CD4-positive, CD25-positive, alpha-beta regulatory T cell (primary cell): ENCODE measurements around the gene SLU7. TPM values are rescaled to one million over a fixed set of nuclear protein-coding genes. Genes with fewer than 3 reads are reported as not detected.

Experiments used
- ATAC-seq, 2 donors: fragments of 150-1000 bp; cut with Tn5 transposase; one replicate each; pipeline ENCODE4 v1.10.0; 2021; ENCODE audit warnings: low read depth in 2 of 2, moderate number of reproducible peaks in 2 of 2, moderate library complexity in 1 of 2
- DNase-seq, 3 donors: peaks; one replicate each; pipeline versions ENCODE4 v3.0.0 to v3.0.0-alpha.2; 2012 to 2022; ENCODE audit warnings: mixed read lengths in 1 of 3
- H3K27ac ChIP-seq: one replicate; pipeline ENCODE4 v1.7.0; 2013; ENCODE audit warnings: mild to moderate bottlenecking, low read length; ENCODE audit not compliant: insufficient read depth, poor library complexity, severe bottlenecking
- H3K27me3 ChIP-seq: one replicate; pipeline ENCODE4 v1.7.0; 2013; ENCODE audit warnings: low read length; ENCODE audit not compliant: control insufficient read depth, insufficient read depth
- H3K36me3 ChIP-seq: one replicate; pipeline ENCODE4 v1.7.0; 2013; ENCODE audit warnings: mild to moderate bottlenecking, low read length, moderate library complexity; ENCODE audit not compliant: control insufficient read depth, insufficient read depth
- H3K4me1 ChIP-seq: 2 replicates; pipeline ENCODE4 v1.7.0; 2013; ENCODE audit warnings: mild to moderate bottlenecking, low read length; ENCODE audit not compliant: insufficient read depth, control insufficient read depth, poor library complexity, severe bottlenecking
- H3K4me3 ChIP-seq: one replicate; pipeline ENCODE4 v1.7.0; 2013; ENCODE audit warnings: low read depth, mild to moderate bottlenecking, low read length, moderate library complexity
- H3K9me3 ChIP-seq, 2 experiments: 1 replicate in 1 of 2; 2 replicates in 1 of 2; pipeline ENCODE4 v1.7.0; 2013; ENCODE audit warnings: low read length in 2 of 2, mild to moderate bottlenecking in 1 of 2, moderate library complexity in 1 of 2; ENCODE audit not compliant: control insufficient read depth in 2 of 2
- H3K27ac Mint-ChIP-seq, 3 donors: one replicate each; pipeline ENCODE4 v1.8.0; 2020 to 2022; ENCODE audit warnings: mild to moderate bottlenecking in 3 of 3, mixed read lengths in 3 of 3, moderate library complexity in 2 of 3
- H3K27me3 Mint-ChIP-seq: one replicate; pipeline ENCODE4 v1.8.0; 2022; ENCODE audit warnings: mild to moderate bottlenecking, mixed read lengths
- H3K36me3 Mint-ChIP-seq: one replicate; pipeline ENCODE4 v1.8.0; 2020; ENCODE audit warnings: mixed read lengths
- H3K4me1 Mint-ChIP-seq, 4 donors: one replicate each; pipeline ENCODE4 v1.8.0; 2020 to 2022; ENCODE audit warnings: mixed read lengths in 4 of 4, mild to moderate bottlenecking in 1 of 4
- H3K4me3 Mint-ChIP-seq, 4 donors: one replicate each; pipeline ENCODE4 v1.8.0; 2020 to 2022; ENCODE audit warnings: mild to moderate bottlenecking in 4 of 4, mixed read lengths in 4 of 4, moderate library complexity in 3 of 4
- H3K9me3 Mint-ChIP-seq, 7 donors: one replicate each; pipeline ENCODE4 v1.8.0; 2020 to 2022; ENCODE audit warnings: mixed read lengths in 7 of 7, mild to moderate bottlenecking in 3 of 7, moderate library complexity in 2 of 7
- polyA plus RNA-seq, 4 donors: library from polyadenylated mRNA; unstranded; fragments of 300-500 nt; fragmentation: Illumina TruSeq; gene quantifications; one replicate each; pipeline ENCODE4 v1.2.3, GENCODE V29; 2021
- total RNA-seq: library from RNA; stranded (reverse); gene quantifications from one replicate; pipeline ENCODE4 v1.2.3, GENCODE V29; 2022

Gene SLU7
- total and polyA plus RNA-seq, 5 donors from 2014 or later: 69.8 to 115 (median 103) TPM

DNA sequence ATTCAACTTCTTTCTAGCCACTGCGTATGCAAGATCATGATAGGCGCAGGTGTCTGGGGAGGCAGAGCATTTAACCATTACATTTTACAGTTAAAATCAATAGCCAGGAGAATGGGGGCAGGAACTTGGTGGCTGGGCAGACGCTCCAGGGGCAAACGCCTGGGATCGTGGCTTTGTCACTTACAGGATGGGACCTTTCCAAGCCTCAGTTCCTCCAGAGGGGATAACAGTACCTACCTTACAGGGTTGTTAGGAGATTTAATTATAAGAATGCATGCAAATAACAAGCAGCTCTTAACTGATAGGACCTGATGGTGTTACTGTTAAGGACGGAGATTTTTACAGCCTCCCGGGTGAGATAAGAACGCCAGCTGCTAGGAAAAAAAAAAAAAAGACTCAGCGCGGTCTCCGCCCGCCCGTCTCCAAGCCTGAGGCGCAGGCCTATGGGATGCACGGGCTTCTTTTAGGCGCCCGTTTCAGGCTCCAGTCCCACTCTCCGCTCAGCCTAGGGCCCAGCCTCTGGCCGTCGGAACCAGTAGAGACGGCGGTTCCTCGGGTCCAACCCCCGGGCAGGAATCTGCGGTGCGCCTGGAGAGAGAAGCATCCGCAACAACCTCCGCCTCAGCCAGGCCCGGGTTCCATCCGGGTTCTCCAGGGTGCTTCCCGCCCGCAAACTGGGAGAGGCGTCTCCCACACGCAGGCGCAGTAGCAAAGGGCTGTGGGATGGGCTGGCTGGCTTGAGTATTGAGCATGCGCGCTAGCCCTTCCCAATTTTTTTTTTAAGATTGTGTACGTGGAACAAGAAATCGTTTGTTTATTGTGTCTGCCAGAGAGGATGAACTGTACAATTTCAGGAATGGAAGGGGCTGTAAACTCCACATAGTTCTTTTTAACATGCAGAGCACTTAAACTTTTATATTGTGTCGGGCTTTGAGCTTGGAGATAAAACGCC is 19.2 kb downstream of the SLU7 start, which contains the start of gene FAM200C:
Gene FAM200C, minus strand, starts transcription at position 653 of the 952 bp plus-strand sequence. CDS start 4,564 bp downstream, outside the sequence.
- Mint-ChIP-seq H3K36me3 (peaks cover 15% of the 10 kb centered on the region), H3K9me3 (no peaks in the 10 kb centered on the region), H3K27ac (peak within 1 kb of the TSS; percentile 42 to 91 (median 88)), H3K27me3 (no peaks in the 10 kb centered on the region), H3K4me1 (peaks cover 8 to 17% (median 13%) of the 10 kb centered on the region in 4 donors), H3K4me3 (peak within 1 kb of the TSS; percentile 91 to 96 (median 92))
- no peaks in the 10 kb centered on the region for H3K27me3 ChIP-seq
- peak; percentile 40 to 71 (median 53) for DNase-seq
- peaks cover 11% of the 10 kb centered on the region for H3K4me1 ChIP-seq
- no peaks in the 10 kb centered on the region for H3K9me3 ChIP-seq
- peak; percentile 54 to 55 for ATAC-seq
- H3K27ac ChIP-seq: peak within 1 kb of the TSS; percentile 8
- H3K36me3 ChIP-seq: peaks cover 32% of the 10 kb centered on the region
- H3K4me3 ChIP-seq: peak within 1 kb of the TSS; percentile 88

DNA sequence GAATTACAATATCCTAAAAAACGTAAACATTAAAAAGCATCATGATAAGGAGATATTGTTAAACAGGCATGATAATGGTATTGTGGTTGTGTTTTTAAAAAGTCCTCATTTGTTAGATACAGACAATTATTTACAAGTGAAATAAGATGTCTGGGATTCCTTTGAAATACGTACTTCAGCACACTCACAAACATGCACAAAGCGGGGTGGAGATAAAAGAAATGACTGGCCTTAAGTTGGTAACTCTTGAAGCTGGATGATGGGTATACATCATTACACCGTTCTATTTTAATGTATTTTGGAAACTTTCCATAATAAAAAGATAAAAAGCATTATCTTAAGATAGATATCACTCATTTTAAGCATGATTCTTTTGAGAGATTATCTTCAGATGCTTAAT is 20.1 kb downstream of the SLU7 start:
- Mint-ChIP-seq H3K27ac (peak overlapping the region in 1 of 3 donors; percentile 41), H3K4me3 (peak overlapping the region; percentile 91 to 96 (median 92)), H3K4me1 (peaks cover 8 to 17% (median 13%) of the 10 kb centered on the region in 4 donors), H3K9me3 (no peaks in the 10 kb centered on the region), H3K36me3 (peaks cover 8% of the 10 kb centered on the region), H3K27me3 (no peaks in the 10 kb centered on the region)
- H3K36me3 ChIP-seq: peaks cover 23% of the 10 kb centered on the region
- H3K4me1 ChIP-seq: peaks cover 11% of the 10 kb centered on the region
- no peaks in the 10 kb centered on the region for H3K27me3 ChIP-seq
- no peak for ATAC-seq
- H3K4me3 ChIP-seq: no peak overlapping the region
- H3K27ac ChIP-seq: no peak overlapping the region
- DNase-seq: no peak
- H3K9me3 ChIP-seq: no peaks in the 10 kb centered on the region

DNA sequence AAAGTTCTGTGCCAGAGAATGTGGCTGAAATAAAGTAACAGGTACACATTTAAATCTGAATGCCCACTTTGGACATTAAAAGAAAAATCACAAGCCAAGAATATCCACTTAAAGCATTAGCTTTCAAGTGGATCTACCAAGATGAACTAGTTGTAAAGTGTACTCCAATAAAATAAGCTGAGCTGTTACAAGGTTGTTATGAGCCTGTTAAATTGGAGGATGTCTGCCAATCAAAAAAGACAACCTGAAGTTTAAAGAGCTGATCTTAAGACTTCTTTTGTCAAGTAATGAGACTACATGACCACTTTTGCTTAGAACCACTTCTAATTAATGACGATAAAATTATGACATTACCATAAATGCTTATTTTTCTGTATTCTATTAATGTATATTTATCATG is 21.4 kb downstream of the SLU7 start:
- H3K9me3 ChIP-seq: no peaks in the 10 kb centered on the region
- Mint-ChIP-seq H3K27me3 (no peaks in the 10 kb centered on the region), H3K4me3 (peak overlapping the region in 1 of 4 donors; percentile 21), H3K9me3 (no peaks in the 10 kb centered on the region), H3K4me1 (peaks cover 8 to 17% (median 13%) of the 10 kb centered on the region in 4 donors), H3K27ac (peak overlapping the region in 1 of 3 donors; percentile 23), H3K36me3 (no peaks in the 10 kb centered on the region)
- no peak overlapping the region for H3K4me3 ChIP-seq
- no peak overlapping the region for H3K27ac ChIP-seq
- ATAC-seq: no peak
- H3K4me1 ChIP-seq: peaks cover 11% of the 10 kb centered on the region
- peaks cover 12% of the 10 kb centered on the region for H3K36me3 ChIP-seq
- no peaks in the 10 kb centered on the region for H3K27me3 ChIP-seq
- no peak for DNase-seq

DNA sequence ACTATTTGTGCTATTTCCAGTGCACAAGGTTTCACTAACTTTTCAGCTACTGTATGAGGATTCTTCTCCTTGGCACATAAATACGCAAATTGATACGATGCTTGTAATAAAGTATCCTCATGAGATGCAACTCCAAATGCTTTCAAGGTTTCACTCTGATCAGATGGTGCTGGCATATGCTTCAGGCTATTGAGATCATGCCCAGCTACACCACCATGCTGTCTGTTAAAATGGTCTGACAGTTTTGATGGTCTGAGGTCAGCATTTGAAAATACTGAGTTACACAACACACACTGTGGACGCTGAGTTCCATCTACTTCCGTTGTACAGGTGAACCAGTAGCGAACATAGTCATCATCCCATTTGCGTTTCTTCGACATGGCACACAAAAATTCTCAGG is 23.8 kb downstream of the SLU7 start:
- Mint-ChIP-seq H3K27ac (no peak overlapping the region), H3K27me3 (peaks cover 4% of the 10 kb centered on the region), H3K4me1 (peaks cover 8 to 15% (median 10%) of the 10 kb centered on the region in 4 donors), H3K4me3 (no peak overlapping the region), H3K36me3 (no peaks in the 10 kb centered on the region), H3K9me3 (no peaks in the 10 kb centered on the region)
- Histone ChIP-seq H3K9me3 (no peaks in the 10 kb centered on the region), H3K4me3 (no peak overlapping the region), H3K36me3 (no peaks in the 10 kb centered on the region), H3K4me1 (peaks cover 7% of the 10 kb centered on the region), H3K27me3 (no peaks in the 10 kb centered on the region), H3K27ac (no peak overlapping the region)
- DNase-seq (no peak), ATAC-seq (no peak)

DNA sequence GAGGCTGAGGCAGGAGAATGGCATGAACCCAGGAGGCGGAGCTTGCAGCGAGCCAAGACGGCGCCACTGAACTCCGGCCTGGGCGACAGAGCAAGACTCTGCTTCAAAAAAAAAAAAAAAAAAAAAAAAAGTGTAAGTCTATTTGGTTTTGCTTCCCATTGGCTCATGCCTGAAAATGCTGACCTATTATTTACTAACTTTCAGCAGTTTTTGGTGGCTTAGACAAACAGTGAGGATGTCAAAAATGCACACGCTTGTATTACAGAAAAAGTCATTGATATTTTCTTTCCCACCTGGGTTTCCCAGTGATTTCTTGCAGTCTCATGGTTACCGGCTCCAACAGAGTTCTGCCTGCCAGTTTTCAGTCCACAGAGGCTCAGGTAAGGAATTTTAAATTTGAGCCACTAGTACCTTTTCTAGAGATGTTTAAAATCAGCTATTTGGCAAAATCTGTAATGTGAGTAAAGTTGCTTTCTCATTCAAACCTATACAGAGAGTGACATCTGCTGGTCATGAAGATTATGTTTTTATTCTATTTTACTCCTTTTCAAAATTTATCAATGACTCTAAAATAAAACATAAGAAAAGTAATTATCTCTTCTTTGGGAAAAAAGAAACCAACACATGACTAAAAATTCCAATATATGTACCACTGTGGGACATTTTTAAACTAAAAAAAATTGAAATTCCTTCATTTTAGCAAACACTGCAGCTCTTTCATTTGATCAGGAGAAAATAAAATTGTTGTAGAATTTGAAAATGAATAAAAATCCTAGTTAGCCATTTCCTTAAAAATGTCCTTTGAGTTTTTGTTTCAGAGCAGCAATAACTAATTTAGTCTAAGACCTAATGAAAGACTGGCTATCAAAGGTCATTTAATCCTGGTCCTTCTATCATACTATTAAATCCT is 27.8 kb downstream of the SLU7 start:
- Mint-ChIP-seq H3K9me3 (peaks cover 0 to 14% (median 5%) of the 10 kb centered on the region in 7 donors), H3K27ac (no peak overlapping the region), H3K4me3 (peak overlapping the region in 1 of 4 donors; percentile 74), H3K36me3 (no peaks in the 10 kb centered on the region), H3K27me3 (peaks cover 4% of the 10 kb centered on the region), H3K4me1 (no peaks in the 10 kb centered on the region)
- Histone ChIP-seq H3K4me1 (no peaks in the 10 kb centered on the region), H3K27ac (no peak overlapping the region), H3K27me3 (no peaks in the 10 kb centered on the region), H3K36me3 (no peaks in the 10 kb centered on the region), H3K9me3 (peaks cover 11 to 12% of the 10 kb centered on the region in 2 experiments), H3K4me3 (no peak overlapping the region)
- DNase-seq: peak in 2 of 3 donors; percentile 22 to 34
- no peak for ATAC-seq

DNA sequence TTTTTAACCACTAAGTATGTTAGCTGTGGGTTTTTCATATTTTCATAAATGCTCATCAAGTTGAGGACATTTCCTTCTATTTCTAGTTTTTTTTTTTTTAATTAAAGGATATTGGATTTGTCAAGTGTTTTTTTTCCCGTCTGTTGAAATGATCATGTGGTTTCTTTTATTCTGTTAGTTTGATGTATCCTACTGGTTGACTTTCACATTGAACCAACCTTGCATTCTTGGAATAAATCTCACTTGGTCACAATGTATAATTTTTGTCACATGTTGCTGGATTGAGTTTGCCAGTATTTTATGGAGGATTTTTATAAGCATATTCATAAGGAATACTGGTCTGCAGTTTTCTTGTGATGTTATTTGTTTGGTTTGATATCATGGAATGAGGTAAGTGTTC is 31.4 kb downstream of the SLU7 start:
- no peaks in the 10 kb centered on the region for H3K36me3 Mint-ChIP-seq
- peaks cover 0 to 14% (median 8%) of the 10 kb centered on the region in 7 donors for H3K9me3 Mint-ChIP-seq
- Histone ChIP-seq H3K4me3 (no peak overlapping the region), H3K4me1 (no peaks in the 10 kb centered on the region), H3K9me3 (peaks cover 11 to 12% of the 10 kb centered on the region in 2 experiments), H3K36me3 (no peaks in the 10 kb centered on the region), H3K27ac (no peak overlapping the region), H3K27me3 (no peaks in the 10 kb centered on the region)
- peaks cover 4% of the 10 kb centered on the region for H3K27me3 Mint-ChIP-seq
- H3K4me3 Mint-ChIP-seq: no peak overlapping the region
- peak overlapping the region in 1 of 3 donors; percentile 64 for H3K27ac Mint-ChIP-seq
- no peak for ATAC-seq
- H3K4me1 Mint-ChIP-seq: no peaks in the 10 kb centered on the region
- no peak for DNase-seq

DNA sequence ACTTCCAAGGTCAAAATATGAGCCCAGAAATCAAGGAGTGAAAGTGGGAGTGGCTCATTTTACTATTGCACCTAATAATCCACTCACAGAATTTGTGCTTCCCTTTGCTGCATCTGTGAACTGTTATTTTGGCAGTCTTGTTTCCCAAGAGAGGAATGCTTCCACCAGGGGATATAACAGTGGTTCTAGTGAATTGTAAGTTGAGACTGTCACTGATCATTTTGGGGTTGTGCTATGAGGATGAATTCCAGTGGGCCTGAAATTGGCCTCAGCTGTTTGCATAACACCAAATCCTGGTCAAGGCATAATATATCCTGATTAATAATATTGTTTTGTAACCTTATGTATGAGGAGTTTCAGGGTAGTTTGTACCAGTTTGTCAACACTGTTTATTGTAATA is 33.4 kb downstream of the SLU7 start:
- no peak overlapping the region for H3K27ac ChIP-seq
- no peaks in the 10 kb centered on the region for H3K4me1 Mint-ChIP-seq
- H3K9me3 ChIP-seq: peaks cover 11 to 12% of the 10 kb centered on the region in 2 experiments
- no peak overlapping the region for H3K27ac Mint-ChIP-seq
- no peaks in the 10 kb centered on the region for H3K36me3 Mint-ChIP-seq
- H3K27me3 Mint-ChIP-seq: no peaks in the 10 kb centered on the region
- no peaks in the 10 kb centered on the region for H3K4me1 ChIP-seq
- no peaks in the 10 kb centered on the region for H3K36me3 ChIP-seq
- no peak for ATAC-seq
- H3K9me3 Mint-ChIP-seq: peaks cover 0 to 14% (median 8%) of the 10 kb centered on the region in 7 donors
- no peak overlapping the region for H3K4me3 Mint-ChIP-seq
- H3K27me3 ChIP-seq: peaks cover 4% of the 10 kb centered on the region
- H3K4me3 ChIP-seq: no peak overlapping the region
- DNase-seq: no peak
